Caco-2 (cell line): ENCODE data around the gene CD200. TPM values are rescaled to one million over a fixed set of nuclear protein-coding genes. Genes with fewer than 3 reads are reported as not detected.

Source experiments
- BruUV-seq: library from RNA; stranded (reverse); fragments of 400-500 nt; replicated peaks from 2 replicates; lab custom pipeline; 2021; lab: Mats Ljungman, UMichigan
- CTCF ChIA-PET: fragments of 300-600 bp; sonication (Branson Sonifier 250); formaldehyde crosslinking; loops from one replicate; lab custom pipeline; 2022; ENCODE audit warnings: antibody characterized with exemption; lab: Charles Lee
- POLR2A ChIA-PET: fragments of 300-600 bp; sonication (Branson Sonifier 250); formaldehyde crosslinking; loops from one replicate; lab custom pipeline; 2022; ENCODE audit warnings: antibody characterized with exemption; lab: Charles Lee
- DNase-seq, 2 experiments: peaks; one replicate each; pipeline versions ENCODE4 v3.0.0 to v3.0.0-alpha.2; 2020 to 2022
- H3K27me3 ChIP-seq: replicated peaks from 2 replicates; pipeline ENCODE4 v1.6.0; 2011; ENCODE audit warnings: low read length; ENCODE audit not compliant: control insufficient read depth, insufficient read depth
- H3K36me3 ChIP-seq: 2 replicates; pipeline ENCODE4 v1.5.1; 2011; ENCODE audit warnings: low read length; ENCODE audit not compliant: control insufficient read depth, insufficient read depth
- H3K4me1 ChIP-seq: fragments of 250-450 bp; sonication (Bioruptor Pico); 2 replicates; pipeline ENCODE4 v1.5.1; 2020; ENCODE audit warnings: mild to moderate bottlenecking
- H3K4me3 ChIP-seq: 2 replicates; pipeline ENCODE4 v1.5.1; 2011; ENCODE audit warnings: low read depth, mild to moderate bottlenecking, control low read depth, low read length
- H3K9me3 ChIP-seq: fragments of 250-450 bp; sonication (Bioruptor Pico); 2 replicates; pipeline ENCODE4 v1.5.1; 2020; ENCODE audit warnings: mild to moderate bottlenecking, moderate library complexity
- H3K27ac Mint-ChIP-seq: one replicate; pipeline ENCODE4 v1.8.0; 2022; ENCODE audit warnings: mixed read lengths; ENCODE audit not compliant: unreplicated experiment
- H3K27me3 Mint-ChIP-seq: one replicate; pipeline ENCODE4 v1.8.0; 2022; ENCODE audit warnings: mixed read lengths; ENCODE audit not compliant: insufficient read depth, unreplicated experiment
- H3K36me3 Mint-ChIP-seq: one replicate; pipeline ENCODE4 v1.8.0; 2022; ENCODE audit warnings: mild to moderate bottlenecking, mixed read lengths; ENCODE audit not compliant: insufficient read depth, unreplicated experiment
- H3K4me1 Mint-ChIP-seq: one replicate; pipeline ENCODE4 v1.8.0; 2022; ENCODE audit warnings: low read depth, mixed read lengths; ENCODE audit not compliant: unreplicated experiment
- H3K4me3 Mint-ChIP-seq: one replicate; pipeline ENCODE4 v1.8.0; 2022; ENCODE audit warnings: mild to moderate bottlenecking, moderate library complexity, mixed read lengths; ENCODE audit not compliant: unreplicated experiment
- H3K9me3 Mint-ChIP-seq: one replicate; pipeline ENCODE4 v1.8.0; 2022; ENCODE audit warnings: mixed read lengths; ENCODE audit not compliant: unreplicated experiment
- intact Hi-C: fragments of 100-400 bp; cut with micrococcal nuclease; formaldehyde crosslinking; loops from one replicate; pipeline ENCODE4 v1.10.0; 2022; ENCODE audit not compliant: unreplicated experiment
- total RNA-seq: library from RNA; stranded (reverse); gene quantifications from 2 replicates; pipeline ENCODE4 v1.2.3, GENCODE V29; 2022
- TF ChIP-seq, protein P1 (sequence below), 2 experiments: fragments of 200-600 bp in 1 of 2; IDR thresholded peaks; 1 replicate in 1 of 2; 2 replicates in 1 of 2; pipeline versions ENCODE4 v1.5.1 to v1.8.0; 2011 to 2022; ENCODE audit warnings: antibody characterized with exemption in 1 of 2, control low read depth in 1 of 2, inconsistent platforms in 1 of 2, low read depth in 1 of 2, low read length in 1 of 2, mild to moderate bottlenecking in 1 of 2, moderate library complexity in 1 of 2; ENCODE audit not compliant: insufficient read depth in 1 of 2, severe bottlenecking in 1 of 2, unreplicated experiment in 1 of 2

Gene CD200
- total RNA-seq, 1 experiment from 2014 or later, result 0.45 TPM

DNA sequence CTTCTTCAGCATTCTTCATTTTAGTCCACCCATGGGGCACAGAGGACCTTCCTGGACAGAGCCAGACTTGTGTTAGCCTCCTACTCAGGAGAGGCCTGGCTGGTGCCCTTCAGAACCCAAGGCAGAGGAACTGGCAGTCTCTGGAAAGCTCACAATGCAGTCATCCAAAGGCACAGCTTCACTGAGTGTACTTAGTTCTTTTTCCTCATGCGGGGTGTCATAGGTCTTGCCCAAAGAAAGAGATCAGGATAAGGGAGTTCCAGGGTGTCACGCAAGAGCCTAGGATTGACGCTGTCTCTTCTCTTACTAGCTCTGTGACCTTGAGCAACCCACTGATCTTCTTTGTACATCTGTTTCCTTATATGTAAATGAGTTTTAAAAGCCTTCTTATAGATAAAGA is 58.7 kb downstream of the CD200 start:
- Mint-ChIP-seq H3K27ac (no peak overlapping the region), H3K4me1 (peaks cover 8% of the 10 kb centered on the region), H3K4me3 (no peak overlapping the region), H3K27me3 (no peaks in the 10 kb centered on the region), H3K9me3 (peaks cover 9% of the 10 kb centered on the region), H3K36me3 (no peaks in the 10 kb centered on the region)
- CTCF ChIA-PET, result no interaction called here
- Histone ChIP-seq H3K27me3 (no peaks in the 10 kb centered on the region), H3K4me3 (no peak overlapping the region), H3K4me1 (peaks cover 25% of the 10 kb centered on the region), H3K36me3 (no peaks in the 10 kb centered on the region), H3K9me3 (peaks cover 6% of the 10 kb centered on the region; the same call in 1 of the 2 replicates)
- no TSS peak for BruUV-seq
- intact Hi-C loops, result no loop called here
- no peak for DNase-seq
- TF ChIP-seq, protein P1, sequence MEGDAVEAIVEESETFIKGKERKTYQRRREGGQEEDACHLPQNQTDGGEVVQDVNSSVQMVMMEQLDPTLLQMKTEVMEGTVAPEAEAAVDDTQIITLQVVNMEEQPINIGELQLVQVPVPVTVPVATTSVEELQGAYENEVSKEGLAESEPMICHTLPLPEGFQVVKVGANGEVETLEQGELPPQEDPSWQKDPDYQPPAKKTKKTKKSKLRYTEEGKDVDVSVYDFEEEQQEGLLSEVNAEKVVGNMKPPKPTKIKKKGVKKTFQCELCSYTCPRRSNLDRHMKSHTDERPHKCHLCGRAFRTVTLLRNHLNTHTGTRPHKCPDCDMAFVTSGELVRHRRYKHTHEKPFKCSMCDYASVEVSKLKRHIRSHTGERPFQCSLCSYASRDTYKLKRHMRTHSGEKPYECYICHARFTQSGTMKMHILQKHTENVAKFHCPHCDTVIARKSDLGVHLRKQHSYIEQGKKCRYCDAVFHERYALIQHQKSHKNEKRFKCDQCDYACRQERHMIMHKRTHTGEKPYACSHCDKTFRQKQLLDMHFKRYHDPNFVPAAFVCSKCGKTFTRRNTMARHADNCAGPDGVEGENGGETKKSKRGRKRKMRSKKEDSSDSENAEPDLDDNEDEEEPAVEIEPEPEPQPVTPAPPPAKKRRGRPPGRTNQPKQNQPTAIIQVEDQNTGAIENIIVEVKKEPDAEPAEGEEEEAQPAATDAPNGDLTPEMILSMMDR (IDR thresholded peaks at IDR 0.05; ENCODE audit: insufficient read depth in 1 of 2, low read depth in 1 of 2, low read length in 1 of 2, severe bottlenecking in 1 of 2, unreplicated experiment in 1 of 2), result no peak
- POLR2A ChIA-PET, result no interaction called here

DNA sequence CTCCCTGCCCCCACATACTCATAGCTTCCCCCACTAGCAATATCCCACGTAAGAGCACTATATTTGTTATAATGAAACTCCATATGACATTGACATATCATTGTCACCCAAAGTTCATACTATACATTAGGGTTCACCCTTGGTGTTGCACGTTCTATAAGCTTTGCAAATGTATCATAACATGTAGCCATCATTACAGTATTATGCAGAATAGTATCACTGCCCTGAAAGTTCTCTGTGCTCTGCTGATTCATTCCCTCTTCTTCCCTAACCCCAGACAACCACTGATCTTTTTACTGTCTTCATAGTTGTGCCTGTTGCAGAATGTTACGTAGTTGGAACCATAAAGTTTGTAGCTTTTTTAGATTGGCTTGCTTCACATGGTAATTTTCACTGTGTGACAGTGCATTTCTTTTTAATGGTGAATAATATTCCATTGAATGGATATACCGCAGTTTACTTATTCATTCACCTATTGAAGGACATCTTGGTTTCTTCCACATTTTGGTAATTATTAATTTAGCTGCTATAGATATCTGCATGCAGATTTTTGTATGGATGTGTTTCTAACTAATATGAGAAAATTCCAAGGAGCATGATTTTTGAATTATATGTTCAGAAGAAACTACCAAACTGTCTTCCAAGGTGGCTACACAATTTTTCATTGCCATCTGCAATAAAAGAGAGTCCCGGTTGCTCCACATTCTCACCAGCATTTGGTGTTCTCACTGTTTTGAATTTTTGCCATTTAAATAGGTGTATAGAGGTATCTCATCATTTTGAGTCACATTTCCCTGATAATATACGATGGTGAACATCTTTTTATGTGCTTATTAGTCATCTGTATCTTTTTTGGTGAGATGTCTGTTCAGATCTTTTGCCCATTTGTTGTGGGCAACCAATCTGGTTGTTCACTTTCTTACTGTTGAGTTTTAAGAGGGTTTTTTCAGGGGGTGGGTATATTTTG is 59.7 kb downstream of the CD200 start:
- Mint-ChIP-seq H3K36me3 (no peaks in the 10 kb centered on the region), H3K27me3 (no peaks in the 10 kb centered on the region), H3K4me3 (no peak overlapping the region), H3K4me1 (peaks cover 8% of the 10 kb centered on the region), H3K27ac (no peak overlapping the region), H3K9me3 (peaks cover 9% of the 10 kb centered on the region)
- no TSS peak for BruUV-seq
- ChIA-PET POLR2A (no interaction called here), CTCF (no interaction called here)
- TF ChIP-seq, protein P1 (IDR thresholded peaks at IDR 0.05; ENCODE audit: insufficient read depth in 1 of 2, low read depth in 1 of 2, low read length in 1 of 2, severe bottlenecking in 1 of 2, unreplicated experiment in 1 of 2), result no peak
- Histone ChIP-seq H3K36me3 (no peaks in the 10 kb centered on the region), H3K4me3 (no peak overlapping the region), H3K9me3 (peaks cover 6% of the 10 kb centered on the region; the same call in 1 of the 2 replicates), H3K4me1 (peaks cover 25% of the 10 kb centered on the region), H3K27me3 (no peaks in the 10 kb centered on the region)
- no peak for DNase-seq
- intact Hi-C loops, result no loop called here

DNA sequence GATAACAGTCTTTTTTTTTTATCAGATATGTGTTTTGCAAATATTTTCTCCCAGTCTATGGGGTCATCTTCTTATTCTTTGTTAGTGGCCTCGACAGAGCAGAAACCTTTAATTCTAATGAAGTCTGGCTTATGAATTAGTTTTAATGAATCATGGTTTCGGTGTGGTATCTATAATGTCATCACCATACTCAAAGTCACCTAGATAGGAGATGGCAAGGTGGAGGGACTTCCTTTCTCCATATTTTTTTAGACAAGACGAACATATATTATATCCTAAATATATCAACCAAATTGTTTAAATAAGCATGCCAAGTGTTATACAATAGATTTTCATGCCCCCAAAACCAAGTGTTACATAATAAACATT is 60.4 kb downstream of the CD200 start:
- ChIA-PET CTCF (no interaction called here), POLR2A (no interaction called here)
- Mint-ChIP-seq H3K9me3 (peaks cover 9% of the 10 kb centered on the region), H3K4me1 (peaks cover 8% of the 10 kb centered on the region), H3K4me3 (no peak overlapping the region), H3K36me3 (no peaks in the 10 kb centered on the region), H3K27ac (no peak overlapping the region), H3K27me3 (no peaks in the 10 kb centered on the region)
- Histone ChIP-seq H3K9me3 (peaks cover 6% of the 10 kb centered on the region; the same call in 1 of the 2 replicates), H3K36me3 (no peaks in the 10 kb centered on the region), H3K27me3 (no peaks in the 10 kb centered on the region), H3K4me1 (peaks cover 25% of the 10 kb centered on the region), H3K4me3 (no peak overlapping the region)
- BruUV-seq, result no TSS peak
- intact Hi-C loops, result no loop called here
- TF ChIP-seq, protein P1 (IDR thresholded peaks at IDR 0.05; ENCODE audit: insufficient read depth in 1 of 2, low read depth in 1 of 2, low read length in 1 of 2, severe bottlenecking in 1 of 2, unreplicated experiment in 1 of 2), result no peak
- no peak for DNase-seq
